Measurements from ENCODE around the gene SCNN1A.

SCNN1A gene

GRCh38 chr12:6383572-6384498 lies 8.5 kb upstream of the SCNN1A start, which contains the start of gene LTBR:
LTBR (plus strand) TSS chr12:6384162; CDS start chr12:6384359, 197 bp downstream.
- DNase-seq: peak; percentile 27

- no peak for DNase-seq
Measured at GRCh38 chr12:6382982-6383381, 7.6 kb upstream of the SCNN1A start.

GRCh38 chr12:6382371-6382770 lies 7.0 kb upstream of the SCNN1A start:
- no peak for DNase-seq

GRCh38 chr12:6380141-6381121 lies 5.1 kb upstream of the SCNN1A start:
- DNase-seq: no peak

GRCh38 chr12:6378709-6379472 lies 3.5 kb upstream of the SCNN1A start:
- no peak for DNase-seq

- DNase-seq: no peak
Measured at GRCh38 chr12:6377667-6377994, 2.3 kb upstream of the SCNN1A start.

GRCh38 chr12:6376870-6377666 lies 1.7 kb upstream of the SCNN1A start:
- peak; percentile 18 for DNase-seq

GRCh38 chr12:6376079-6376869 lies 911 bp upstream of the SCNN1A start:
- DNase-seq: no peak

GRCh38 chr12:6374786-6375160 lies 590 bp downstream of the SCNN1A start:
- DNase-seq: no peak

- DNase-seq: no peak
Measured at GRCh38 chr12:6374028-6374785, 1.2 kb downstream of the SCNN1A start.

- DNase-seq: no peak
Measured at GRCh38 chr12:6373022-6373787, 2.2 kb downstream of the SCNN1A start.

- DNase-seq: no peak
Measured at GRCh38 chr12:6372403-6373003, 2.9 kb downstream of the SCNN1A start.

GRCh38 chr12:6370994-6371754 lies 4.2 kb downstream of the SCNN1A start:
- no peak for DNase-seq

GRCh38 chr12:6370576-6370935 lies 4.8 kb downstream of the SCNN1A start:
- no peak for DNase-seq

- DNase-seq: no peak
Measured at GRCh38 chr12:6369916-6370575, 5.3 kb downstream of the SCNN1A start.

GRCh38 chr12:6368906-6369525 lies 6.3 kb downstream of the SCNN1A start:
- no peak for DNase-seq

Measured in CD4-positive, alpha-beta T cell treated with Interleukin-10 for 1 hour (primary cell).